DOHH2 (cell line): ENCODE results near the gene ATP5F1A.

Experiments
- CTCF ChIP-seq: fragments of 200-600 bp; sonication (generic); IDR thresholded peaks from one replicate; pipeline ENCODE4 v1.5.1; 2014; ENCODE audit warnings: antibody characterized with exemption, mild to moderate bottlenecking, low read depth, low read length; ENCODE audit not compliant: poor library complexity, severe bottlenecking
- EZH2phosphoT487 ChIP-seq: fragments of 200-600 bp; sonication (generic); IDR thresholded peaks from 2 replicates; pipeline ENCODE4 v1.6.1; 2017; ENCODE audit warnings: borderline replicate concordance, mild to moderate bottlenecking, antibody characterized with exemption, low read length, moderate library complexity, mixed read lengths

- TF ChIP-seq CTCF, result no peak
- no peak for TF ChIP-seq EZH2phosphoT487
Observed at GRCh38 chr18:46097431-46097800, 680 bp downstream of the ATP5F1A start.
